Osteocyte (in vitro differentiated cells): Measurements from ENCODE around the gene DYRK2. TPM values are rescaled to one million over a fixed set of nuclear protein-coding genes. Genes with fewer than 3 reads are reported as not detected.

Source experiments
- DNase-seq: peaks from one replicate; pipeline ENCODE4 v3.0.0; 2021; ENCODE audit warnings: mixed read lengths; ENCODE audit not compliant: unreplicated experiment; ENCODE audit errors: extremely low spot score
- H3K27ac Mint-ChIP-seq: one replicate; pipeline ENCODE4 v1.8.0; 2021; ENCODE audit warnings: mild to moderate bottlenecking, mixed read lengths; ENCODE audit not compliant: unreplicated experiment
- H3K27me3 Mint-ChIP-seq: one replicate; pipeline ENCODE4 v1.8.0; 2021; ENCODE audit warnings: mixed read lengths; ENCODE audit not compliant: unreplicated experiment
- H3K36me3 Mint-ChIP-seq: one replicate; pipeline ENCODE4 v1.8.0; 2021; ENCODE audit warnings: mixed read lengths; ENCODE audit not compliant: unreplicated experiment
- H3K4me1 Mint-ChIP-seq: one replicate; pipeline ENCODE4 v1.8.0; 2021; ENCODE audit warnings: mixed read lengths; ENCODE audit not compliant: unreplicated experiment
- H3K4me3 Mint-ChIP-seq: one replicate; pipeline ENCODE4 v1.8.0; 2021; ENCODE audit warnings: mild to moderate bottlenecking, moderate library complexity, mixed read lengths; ENCODE audit not compliant: unreplicated experiment
- H3K9me3 Mint-ChIP-seq: one replicate; pipeline ENCODE4 v1.8.0; 2021; ENCODE audit warnings: mixed read lengths; ENCODE audit not compliant: unreplicated experiment
- CTCF ChIP-seq: fragments of 200-600 bp; sonication (generic); IDR thresholded peaks from 2 replicates; pipeline ENCODE4 v1.5.0; 2021; ENCODE audit warnings: antibody characterized with exemption, mild to moderate bottlenecking, moderate library complexity
- long read RNA-seq: library from polyadenylated mRNA; unstranded; transcript quantifications from one replicate; pipeline ENCODE4 v2.0.0, GENCODE V29; 2021
- total RNA-seq: library from RNA; stranded (reverse); gene quantifications from 2 replicates; pipeline ENCODE4 v1.2.1, GENCODE V29; 2021

DYRK2 gene
- total RNA-seq: 24.7 and 28.9 TPM in 2 replicates
- long read RNA-seq, full-length matches to known transcripts: 5 of 13 reads
- long read RNA-seq, partial matches to known transcripts: 4 of 13 reads
- long read RNA-seq, other reads (novel, unspliced or antisense): 4 of 13 reads

- no peaks in the 10 kb centered on the region for H3K27me3 Mint-ChIP-seq
- peak within 1 kb of the TSS; percentile 94 for H3K27ac Mint-ChIP-seq
- DNase-seq: peak; percentile 91
- TF ChIP-seq CTCF: peak; percentile 50
- no peaks in the 10 kb centered on the region for H3K9me3 Mint-ChIP-seq
- H3K4me3 Mint-ChIP-seq: peak within 1 kb of the TSS; percentile 91
- H3K36me3 Mint-ChIP-seq: peaks cover under 1% of the 10 kb centered on the region
- peaks cover 39% of the 10 kb centered on the region for H3K4me1 Mint-ChIP-seq
Observed at GRCh38 chr12:67648521-67649260, at the start of gene DYRK2. DYRK2 (plus strand) TSS chr12:67648745; CDS start chr12:67649134, 389 bp downstream.

- Mint-ChIP-seq H3K27ac (no peak overlapping the region), H3K36me3 (no peaks in the 10 kb centered on the region), H3K9me3 (peaks cover 10% of the 10 kb centered on the region), H3K4me3 (no peak overlapping the region), H3K27me3 (no peaks in the 10 kb centered on the region), H3K4me1 (peaks cover 2% of the 10 kb centered on the region)
- DNase-seq: no peak
- TF ChIP-seq CTCF: no peak
Observed at GRCh38 chr12:67599691-67600090, 48.9 kb upstream of the DYRK2 start.

GRCh38 chr12:67601126-67601525, 47.4 kb upstream of the DYRK2 start:
- no peak for TF ChIP-seq CTCF
- no peaks in the 10 kb centered on the region for H3K36me3 Mint-ChIP-seq
- H3K4me1 Mint-ChIP-seq: no peaks in the 10 kb centered on the region

GRCh38 chr12:67609226-67609870, 39.2 kb upstream of the DYRK2 start:
- Mint-ChIP-seq H3K27me3 (peaks cover 4% of the 10 kb centered on the region), H3K27ac (no peak overlapping the region), H3K4me3 (no peak overlapping the region), H3K4me1 (no peaks in the 10 kb centered on the region), H3K9me3 (no peaks in the 10 kb centered on the region), H3K36me3 (no peaks in the 10 kb centered on the region)
- no peak for DNase-seq
- no peak for TF ChIP-seq CTCF

More at GRCh38 chr12:67601126-67601525, 47.4 kb upstream of the DYRK2 start:
- Mint-ChIP-seq H3K27ac (no peak overlapping the region), H3K4me3 (no peak overlapping the region), H3K27me3 (no peaks in the 10 kb centered on the region), H3K9me3 (peaks cover 10% of the 10 kb centered on the region)
- no peak for DNase-seq

- Mint-ChIP-seq H3K36me3 (no peaks in the 10 kb centered on the region), H3K9me3 (no peaks in the 10 kb centered on the region), H3K4me1 (no peaks in the 10 kb centered on the region), H3K27me3 (peaks cover 9% of the 10 kb centered on the region), H3K27ac (no peak overlapping the region), H3K4me3 (no peak overlapping the region)
- DNase-seq: no peak
- no peak for TF ChIP-seq CTCF
Observed at GRCh38 chr12:67613040-67613439, 35.5 kb upstream of the DYRK2 start.
